Measurements from ENCODE around the gene MTIF2.
"Not testable (repeated sequence)": the region's sequence is repeated elsewhere in the genome, so short reads cannot be mapped to it uniquely, and the experiment has no call there.

MTIF2 gene

GRCh38 chr2:55268907-55269644, at the start of gene MTIF2:
MTIF2 (minus strand) TSS chr2:55269231; CDS start chr2:55263858, 5,373 bp downstream.
- FAIRE-seq, result peak; percentile 89
- peak; percentile 90 for DNase-seq (ENCODE audit: insufficient read length, low spot score)
- TF ChIP-seq POLR2A (IDR thresholded peaks at IDR 0.05; ENCODE audit: low read depth, low read length), result peak; percentile 62; the same call in 1 of the 2 replicates

- FAIRE-seq (no peak), DNase-seq (ENCODE audit: insufficient read length, low spot score) (no peak)
- no peak for TF ChIP-seq POLR2A (IDR thresholded peaks at IDR 0.05; ENCODE audit: low read depth, low read length)
Observed at GRCh38 chr2:55314985-55315384, 46.0 kb upstream of the MTIF2 start.

- TF ChIP-seq POLR2A (IDR thresholded peaks at IDR 0.05; ENCODE audit: low read depth, low read length), result no peak
- peak; percentile 9 for DNase-seq (ENCODE audit: insufficient read length, low spot score)
- FAIRE-seq, result peak; percentile 93
Observed at GRCh38 chr2:55311444-55311870, 42.4 kb upstream of the MTIF2 start.

GRCh38 chr2:55309446-55309845, 40.4 kb upstream of the MTIF2 start:
- TF ChIP-seq POLR2A (IDR thresholded peaks at IDR 0.05; ENCODE audit: low read depth, low read length), result no peak
- FAIRE-seq (peak; percentile 76), DNase-seq (ENCODE audit: insufficient read length, low spot score) (no peak)

GRCh38 chr2:55302241-55302640, 33.2 kb upstream of the MTIF2 start:
- no peak for TF ChIP-seq POLR2A (IDR thresholded peaks at IDR 0.05; ENCODE audit: low read depth, low read length)
- FAIRE-seq (no peak), DNase-seq (ENCODE audit: insufficient read length, low spot score) (no peak)

GRCh38 chr2:55301277-55301676, 32.2 kb upstream of the MTIF2 start:
- FAIRE-seq (no peak), DNase-seq (ENCODE audit: insufficient read length, low spot score) (no peak)
- no peak for TF ChIP-seq POLR2A (IDR thresholded peaks at IDR 0.05; ENCODE audit: low read depth, low read length)

GRCh38 chr2:55296393-55296792, 27.4 kb upstream of the MTIF2 start:
- FAIRE-seq, result no peak
- no peak for TF ChIP-seq POLR2A (IDR thresholded peaks at IDR 0.05; ENCODE audit: low read depth, low read length)
- DNase-seq (ENCODE audit: insufficient read length, low spot score), result no peak

GRCh38 chr2:55283083-55283482, 14.1 kb upstream of the MTIF2 start:
- FAIRE-seq (no peak), DNase-seq (ENCODE audit: insufficient read length, low spot score) (no peak)
- TF ChIP-seq POLR2A (IDR thresholded peaks at IDR 0.05; ENCODE audit: low read depth, low read length), result no peak

GRCh38 chr2:55282110-55282917, 13.3 kb upstream of the MTIF2 start:
- TF ChIP-seq POLR2A (IDR thresholded peaks at IDR 0.05; ENCODE audit: low read depth, low read length), result peak; percentile 50; the same call in 1 of the 2 replicates
- DNase-seq (ENCODE audit: insufficient read length, low spot score) (peak; percentile 24), FAIRE-seq (no peak)

GRCh38 chr2:55280851-55281546, 12.0 kb upstream of the MTIF2 start:
- FAIRE-seq; DNase-seq (ENCODE audit: insufficient read length, low spot score): not testable (repeated sequence)

GRCh38 chr2:55279859-55280424, 10.9 kb upstream of the MTIF2 start:
- not testable (repeated sequence) for FAIRE-seq; DNase-seq (ENCODE audit: insufficient read length, low spot score)

- not testable (repeated sequence) for FAIRE-seq; DNase-seq (ENCODE audit: insufficient read length, low spot score)
Observed at GRCh38 chr2:55279214-55279835, 10.3 kb upstream of the MTIF2 start.

GRCh38 chr2:55277310-55277709, 8.3 kb upstream of the MTIF2 start:
- TF ChIP-seq POLR2A (IDR thresholded peaks at IDR 0.05; ENCODE audit: low read depth, low read length), result no peak
- peak; percentile 60 for FAIRE-seq

GRCh38 chr2:55274346-55274745, 5.3 kb upstream of the MTIF2 start:
- not testable (repeated sequence) for DNase-seq (ENCODE audit: insufficient read length, low spot score); FAIRE-seq

More at GRCh38 chr2:55277310-55277709, 8.3 kb upstream of the MTIF2 start:
- no peak for DNase-seq (ENCODE audit: insufficient read length, low spot score)

All from H54 (cell line).